ENCODE data around the gene SMIM43. TPM values are rescaled to one million over a fixed set of nuclear protein-coding genes. Genes with fewer than 3 reads are reported as not detected.
"Not testable (repeated sequence)": the region's sequence is repeated elsewhere in the genome, so short reads cannot be mapped to it uniquely, and the experiment has no call there.

Gene SMIM43
- total RNA-seq, 3 donors from 2014 or later, result not detected

DNA sequence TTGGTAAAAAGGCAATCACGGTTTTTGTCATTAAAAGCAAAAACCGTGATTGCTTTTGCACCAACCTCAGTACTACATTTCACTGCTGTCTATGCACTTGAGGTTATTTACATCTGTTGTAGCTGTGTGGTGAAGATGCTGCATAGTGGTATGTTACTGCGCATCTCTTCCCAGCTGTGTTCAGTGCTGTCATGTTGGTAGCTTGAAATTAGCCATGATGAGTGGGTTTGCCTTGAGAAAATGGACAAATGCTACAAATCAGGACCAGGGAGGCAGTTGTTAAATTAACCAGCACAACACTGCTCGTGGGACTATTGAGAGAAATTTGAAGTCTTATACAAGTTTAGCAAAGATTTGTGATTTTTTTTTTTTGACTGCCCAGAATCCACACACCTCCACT, 2.2 kb upstream of the SMIM43 start:
- Mint-ChIP-seq H3K27me3 (ENCODE audit: low read depth) (peaks cover 59% of the 10 kb centered on the region), H3K4me3 (no peak overlapping the region), H3K9me3 (no peaks in the 10 kb centered on the region), H3K36me3 (ENCODE audit: insufficient read depth) (no peaks in the 10 kb centered on the region), H3K4me1 (ENCODE audit: low read depth) (peaks cover 9% of the 10 kb centered on the region)
- ATAC-seq, result no peak
- DNase-seq, result no peak

- Mint-ChIP-seq H3K4me1 (ENCODE audit: low read depth) (peaks cover 9% of the 10 kb centered on the region), H3K36me3 (ENCODE audit: insufficient read depth) (no peaks in the 10 kb centered on the region), H3K9me3 (no peaks in the 10 kb centered on the region), H3K4me3 (no peak overlapping the region), H3K27me3 (ENCODE audit: low read depth) (peaks cover 64% of the 10 kb centered on the region)
- DNase-seq (no peak), ATAC-seq (no peak)
Measured at GRCh38 chr4:121765971-121766538, 1.1 kb upstream of the SMIM43 start.

DNA sequence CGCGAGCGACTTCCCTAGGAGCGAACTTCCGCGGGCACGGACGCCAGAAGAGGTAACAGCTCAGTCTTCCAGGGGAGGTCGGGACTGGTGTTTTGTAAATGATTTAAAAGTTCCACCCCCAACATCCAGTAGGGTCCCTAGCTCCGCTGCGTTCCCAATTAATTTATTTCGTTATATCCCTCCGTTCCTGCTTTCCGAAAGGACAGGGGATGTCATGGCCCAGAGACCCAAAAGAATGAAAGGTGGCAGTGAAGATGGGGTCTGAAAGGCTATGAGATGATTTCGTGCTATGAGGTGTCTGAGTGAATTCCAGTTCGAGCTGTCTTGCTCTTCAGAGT, 373 bp upstream of the SMIM43 start:
- no peak for ATAC-seq
- H3K4me1 Mint-ChIP-seq (ENCODE audit: low read depth), result peaks cover 9% of the 10 kb centered on the region
- H3K4me3 Mint-ChIP-seq, result peak overlapping the region; percentile 49
- H3K9me3 Mint-ChIP-seq, result no peaks in the 10 kb centered on the region
- peaks cover 65% of the 10 kb centered on the region for H3K27me3 Mint-ChIP-seq (ENCODE audit: low read depth)
- H3K36me3 Mint-ChIP-seq (ENCODE audit: insufficient read depth), result no peaks in the 10 kb centered on the region
- no peak for DNase-seq

- ATAC-seq (no peak), DNase-seq (no peak)
- no peaks in the 10 kb centered on the region for H3K36me3 Mint-ChIP-seq (ENCODE audit: insufficient read depth)
- H3K4me3 Mint-ChIP-seq, result peak overlapping the region; percentile 6
- peaks cover 9% of the 10 kb centered on the region for H3K4me1 Mint-ChIP-seq (ENCODE audit: low read depth)
- H3K27me3 Mint-ChIP-seq (ENCODE audit: low read depth), result peaks cover 67% of the 10 kb centered on the region
- no peaks in the 10 kb centered on the region for H3K9me3 Mint-ChIP-seq
Measured at GRCh38 chr4:121764303-121764701, 662 bp downstream of the SMIM43 start.

DNA sequence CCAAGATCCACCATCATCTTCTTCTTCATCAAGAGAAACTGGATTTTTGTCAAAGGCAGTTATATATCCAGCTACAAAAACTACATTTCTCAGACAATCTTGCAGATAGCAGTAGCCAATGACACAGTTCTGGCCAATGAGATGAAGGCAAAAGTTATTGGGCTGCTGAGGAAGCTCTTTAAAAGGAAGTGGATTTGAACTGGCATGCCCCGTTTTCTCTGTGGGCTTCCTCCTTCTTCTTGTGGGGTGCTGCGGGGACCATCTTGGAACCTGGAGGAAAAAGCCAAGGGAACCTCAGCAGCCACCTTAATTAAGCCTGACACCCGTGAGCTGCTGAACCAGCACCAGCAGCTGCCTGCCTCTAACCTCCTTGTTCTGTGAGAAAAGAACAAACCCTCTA, 4.8 kb downstream of the SMIM43 start:
- Mint-ChIP-seq H3K4me1 (ENCODE audit: low read depth) (peaks cover 5% of the 10 kb centered on the region), H3K9me3 (peaks cover 4% of the 10 kb centered on the region), H3K27me3 (ENCODE audit: low read depth) (peaks cover 53% of the 10 kb centered on the region), H3K4me3 (no peak overlapping the region), H3K36me3 (ENCODE audit: insufficient read depth) (no peaks in the 10 kb centered on the region)
- no peak for DNase-seq
- no peak for ATAC-seq

DNA sequence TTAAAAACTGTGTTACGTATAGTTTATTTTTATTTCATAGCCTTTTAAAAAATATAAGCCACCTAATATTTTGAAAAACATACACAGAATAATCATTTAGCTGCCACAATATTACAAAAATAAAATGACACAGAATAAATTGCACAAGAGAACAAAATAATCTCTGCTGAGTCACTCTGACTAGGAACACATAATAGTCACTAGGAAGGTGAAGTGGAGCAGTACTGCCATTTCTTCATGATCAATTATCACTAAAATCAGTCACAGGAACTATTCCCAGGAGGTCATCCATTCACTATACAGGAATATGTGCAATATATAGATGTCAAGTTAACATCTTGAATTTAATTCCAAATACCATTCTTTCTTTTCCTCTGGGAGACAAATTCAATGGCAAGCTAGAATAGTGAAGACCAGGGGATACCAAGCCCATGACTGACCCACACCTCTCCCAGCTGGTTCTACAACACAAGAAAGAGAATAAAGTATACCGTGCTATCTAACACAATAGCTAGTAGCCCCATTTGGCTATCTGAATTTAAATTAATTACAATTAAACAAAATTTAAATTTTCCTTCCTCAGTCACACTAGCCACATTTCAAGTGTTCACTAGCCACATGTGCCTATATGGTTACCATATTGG, 5.9 kb downstream of the SMIM43 start:
- Mint-ChIP-seq H3K4me3 (no peak overlapping the region), H3K4me1 (ENCODE audit: low read depth) (peaks cover 3% of the 10 kb centered on the region), H3K36me3 (ENCODE audit: insufficient read depth) (no peaks in the 10 kb centered on the region), H3K27me3 (ENCODE audit: low read depth) (peaks cover 54% of the 10 kb centered on the region), H3K9me3 (peaks cover 4% of the 10 kb centered on the region)
- ATAC-seq (no peak), DNase-seq (no peak)

DNA sequence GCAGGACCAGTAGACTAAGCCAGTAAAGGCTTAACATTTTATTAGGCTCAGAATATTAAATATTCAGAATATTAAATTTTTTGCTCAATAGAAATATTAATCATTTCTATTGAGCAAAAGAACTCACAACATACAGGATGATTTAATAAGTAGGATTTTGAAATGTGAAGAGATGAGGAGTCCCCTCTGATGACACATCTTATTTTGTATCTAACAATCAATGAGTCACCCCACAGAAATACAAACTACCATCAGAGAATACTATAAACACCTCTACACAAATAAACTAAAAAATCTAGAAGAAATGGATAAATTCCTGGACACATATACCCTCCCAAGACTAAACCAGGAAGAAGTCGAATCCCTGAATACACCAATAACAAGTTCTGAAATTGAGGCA, 12.8 kb downstream of the SMIM43 start:
- H3K36me3 Mint-ChIP-seq (ENCODE audit: insufficient read depth); ATAC-seq; H3K4me3 Mint-ChIP-seq; DNase-seq; H3K9me3 Mint-ChIP-seq; H3K4me1 Mint-ChIP-seq (ENCODE audit: low read depth): not testable (repeated sequence)
- H3K27me3 Mint-ChIP-seq (ENCODE audit: low read depth), result peaks cover 40% of the 10 kb centered on the region

- Mint-ChIP-seq H3K9me3 (no peaks in the 10 kb centered on the region), H3K36me3 (ENCODE audit: insufficient read depth) (no peaks in the 10 kb centered on the region), H3K4me1 (ENCODE audit: low read depth) (no peaks in the 10 kb centered on the region), H3K27me3 (ENCODE audit: low read depth) (peaks cover 27% of the 10 kb centered on the region), H3K4me3 (no peak overlapping the region)
- no peak for DNase-seq
- ATAC-seq, result no peak
Measured at GRCh38 chr4:121749225-121749624, 15.7 kb downstream of the SMIM43 start.

DNA sequence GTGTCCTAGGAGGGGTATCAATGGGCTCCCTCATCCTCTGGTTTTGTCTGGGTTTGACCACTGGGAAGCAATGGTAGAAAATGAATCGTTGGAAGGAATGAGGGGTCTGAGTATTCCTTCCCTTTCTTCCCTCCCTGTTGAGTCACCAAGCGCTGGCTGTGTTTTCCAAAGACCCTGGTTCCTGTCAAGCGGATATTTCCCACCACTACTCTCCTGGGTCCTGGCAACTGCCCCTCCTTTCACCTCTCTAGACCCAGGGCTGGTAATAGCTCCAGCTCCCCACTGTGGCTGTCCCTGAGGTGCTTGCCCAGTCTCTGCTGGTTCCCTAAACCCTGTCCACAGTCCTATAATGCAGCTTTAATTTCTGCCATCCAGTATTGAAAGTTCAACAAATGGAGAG, 22.2 kb downstream of the SMIM43 start:
- Mint-ChIP-seq H3K4me3 (no peak overlapping the region), H3K4me1 (ENCODE audit: low read depth) (no peaks in the 10 kb centered on the region), H3K27me3 (ENCODE audit: low read depth) (peaks cover 3% of the 10 kb centered on the region), H3K9me3 (no peaks in the 10 kb centered on the region), H3K36me3 (ENCODE audit: insufficient read depth) (no peaks in the 10 kb centered on the region)
- ATAC-seq (no peak), DNase-seq (no peak)

- DNase-seq (no peak), ATAC-seq (no peak)
- Mint-ChIP-seq H3K4me3 (no peak overlapping the region), H3K27me3 (ENCODE audit: low read depth) (no peaks in the 10 kb centered on the region), H3K9me3 (no peaks in the 10 kb centered on the region), H3K4me1 (ENCODE audit: low read depth) (no peaks in the 10 kb centered on the region), H3K36me3 (ENCODE audit: insufficient read depth) (no peaks in the 10 kb centered on the region)
Measured at GRCh38 chr4:121741751-121742150, 23.2 kb downstream of the SMIM43 start.

- H3K27me3 Mint-ChIP-seq (ENCODE audit: low read depth), result no peaks in the 10 kb centered on the region
- no peaks in the 10 kb centered on the region for H3K36me3 Mint-ChIP-seq (ENCODE audit: insufficient read depth)
- H3K4me1 Mint-ChIP-seq (ENCODE audit: low read depth), result no peaks in the 10 kb centered on the region
- ATAC-seq (no peak), DNase-seq (no peak)
- H3K9me3 Mint-ChIP-seq, result no peaks in the 10 kb centered on the region
- H3K4me3 Mint-ChIP-seq, result no peak overlapping the region
Measured at GRCh38 chr4:121740796-121741409, 24.1 kb downstream of the SMIM43 start.

DNA sequence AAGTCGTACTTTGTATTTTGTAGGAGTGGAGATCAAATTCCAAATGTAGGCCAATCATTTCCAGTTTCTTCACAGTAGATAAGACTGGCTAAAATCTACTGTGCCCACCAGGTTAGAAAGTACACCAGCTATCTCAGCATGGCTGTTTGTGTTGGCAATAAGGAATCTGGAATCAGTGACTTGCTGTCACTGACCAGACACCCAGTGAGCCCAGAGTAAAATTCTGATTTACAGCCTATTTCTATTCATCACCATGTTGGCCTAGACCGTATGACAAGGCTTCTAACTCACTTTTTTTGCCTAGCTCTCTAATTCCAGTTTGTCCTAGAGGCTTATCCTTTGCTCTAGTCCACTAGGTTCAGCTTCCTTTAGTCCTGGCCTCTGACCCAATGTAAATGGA, 25.4 kb downstream of the SMIM43 start:
- H3K9me3 Mint-ChIP-seq, result no peaks in the 10 kb centered on the region
- DNase-seq (no peak), ATAC-seq (no peak)
- no peaks in the 10 kb centered on the region for H3K27me3 Mint-ChIP-seq (ENCODE audit: low read depth)
- no peaks in the 10 kb centered on the region for H3K36me3 Mint-ChIP-seq (ENCODE audit: insufficient read depth)
- no peaks in the 10 kb centered on the region for H3K4me1 Mint-ChIP-seq (ENCODE audit: low read depth)
- no peak overlapping the region for H3K4me3 Mint-ChIP-seq

GRCh38 chr4:121738780-121739535, 26.0 kb downstream of the SMIM43 start:
- Mint-ChIP-seq H3K27me3 (ENCODE audit: low read depth) (no peaks in the 10 kb centered on the region), H3K4me1 (ENCODE audit: low read depth) (no peaks in the 10 kb centered on the region), H3K9me3 (no peaks in the 10 kb centered on the region), H3K36me3 (ENCODE audit: insufficient read depth) (no peaks in the 10 kb centered on the region), H3K4me3 (no peak overlapping the region)
- DNase-seq (no peak), ATAC-seq (no peak)

GRCh38 chr4:121737846-121738554, 27.0 kb downstream of the SMIM43 start:
- Mint-ChIP-seq H3K4me3 (no peak overlapping the region), H3K36me3 (ENCODE audit: insufficient read depth) (no peaks in the 10 kb centered on the region), H3K9me3 (no peaks in the 10 kb centered on the region), H3K4me1 (ENCODE audit: low read depth) (no peaks in the 10 kb centered on the region), H3K27me3 (ENCODE audit: low read depth) (no peaks in the 10 kb centered on the region)
- DNase-seq, result no peak
- ATAC-seq, result no peak
